ENCODE data around the gene USP21.

GRCh38 chr1:161121834-161122233 is 37.5 kb upstream of the USP21 start:
- TF ChIP-seq, protein P1, sequence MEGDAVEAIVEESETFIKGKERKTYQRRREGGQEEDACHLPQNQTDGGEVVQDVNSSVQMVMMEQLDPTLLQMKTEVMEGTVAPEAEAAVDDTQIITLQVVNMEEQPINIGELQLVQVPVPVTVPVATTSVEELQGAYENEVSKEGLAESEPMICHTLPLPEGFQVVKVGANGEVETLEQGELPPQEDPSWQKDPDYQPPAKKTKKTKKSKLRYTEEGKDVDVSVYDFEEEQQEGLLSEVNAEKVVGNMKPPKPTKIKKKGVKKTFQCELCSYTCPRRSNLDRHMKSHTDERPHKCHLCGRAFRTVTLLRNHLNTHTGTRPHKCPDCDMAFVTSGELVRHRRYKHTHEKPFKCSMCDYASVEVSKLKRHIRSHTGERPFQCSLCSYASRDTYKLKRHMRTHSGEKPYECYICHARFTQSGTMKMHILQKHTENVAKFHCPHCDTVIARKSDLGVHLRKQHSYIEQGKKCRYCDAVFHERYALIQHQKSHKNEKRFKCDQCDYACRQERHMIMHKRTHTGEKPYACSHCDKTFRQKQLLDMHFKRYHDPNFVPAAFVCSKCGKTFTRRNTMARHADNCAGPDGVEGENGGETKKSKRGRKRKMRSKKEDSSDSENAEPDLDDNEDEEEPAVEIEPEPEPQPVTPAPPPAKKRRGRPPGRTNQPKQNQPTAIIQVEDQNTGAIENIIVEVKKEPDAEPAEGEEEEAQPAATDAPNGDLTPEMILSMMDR (IDR thresholded peaks at IDR 0.05) = no peak
- no peak for TF ChIP-seq POLR2A (IDR thresholded peaks at IDR 0.05)
